KOPT-K1 (cell line): Measurements from ENCODE around the gene PLAGL2.

ENCODE experiments used
- H3K27ac ChIP-seq: fragments of 200-600 bp; sonication (generic); 2 replicates; pipeline ENCODE4 v1.5.1; 2016; ENCODE audit warnings: antibody characterized with exemption, mild to moderate bottlenecking, low read depth, low read length; ENCODE audit not compliant: poor library complexity, severe bottlenecking
- H3K36me3 ChIP-seq: fragments of 200-600 bp; sonication (generic); 2 replicates; pipeline ENCODE4 v1.5.1; 2017; ENCODE audit warnings: antibody characterized with exemption, mild to moderate bottlenecking, low read length, moderate library complexity; ENCODE audit not compliant: insufficient read depth
- H3K9me3 ChIP-seq: fragments of 200-600 bp; sonication (generic); 2 replicates; pipeline ENCODE4 v1.5.1; 2017; ENCODE audit warnings: antibody characterized with exemption, low read length, mild to moderate bottlenecking; ENCODE audit not compliant: insufficient read depth, poor library complexity, severe bottlenecking

PLAGL2 gene

GRCh38 chr20:32159766-32160221 is 47.7 kb downstream of the PLAGL2 start:
- H3K9me3 ChIP-seq: no peaks in the 10 kb centered on the region
- no peak overlapping the region for H3K27ac ChIP-seq
- peaks cover 96% of the 10 kb centered on the region for H3K36me3 ChIP-seq

GRCh38 chr20:32158943-32159660 is 48.4 kb downstream of the PLAGL2 start:
- peaks cover 96% of the 10 kb centered on the region for H3K36me3 ChIP-seq
- no peaks in the 10 kb centered on the region for H3K9me3 ChIP-seq
- H3K27ac ChIP-seq: no peak overlapping the region

GRCh38 chr20:32158351-32158750 is 49.2 kb downstream of the PLAGL2 start:
- Histone ChIP-seq H3K36me3 (peaks cover 96% of the 10 kb centered on the region), H3K27ac (no peak overlapping the region), H3K9me3 (no peaks in the 10 kb centered on the region)

GRCh38 chr20:32157611-32158010 is 49.9 kb downstream of the PLAGL2 start:
- H3K27ac ChIP-seq: no peak overlapping the region
- peaks cover 97% of the 10 kb centered on the region for H3K36me3 ChIP-seq
- no peaks in the 10 kb centered on the region for H3K9me3 ChIP-seq

GRCh38 chr20:32155017-32155981 is 52.2 kb downstream of the PLAGL2 start:
- Histone ChIP-seq H3K36me3 (peaks cover 95% of the 10 kb centered on the region), H3K27ac (no peak overlapping the region), H3K9me3 (no peaks in the 10 kb centered on the region)

- Histone ChIP-seq H3K27ac (no peak overlapping the region), H3K9me3 (no peaks in the 10 kb centered on the region), H3K36me3 (peaks cover 94% of the 10 kb centered on the region)
These were observed 53.8 kb downstream of the PLAGL2 start for GRCh38 chr20:32153771-32154170.

GRCh38 chr20:32153156-32153665 is 54.3 kb downstream of the PLAGL2 start:
- Histone ChIP-seq H3K27ac (no peak overlapping the region), H3K36me3 (peaks cover 95% of the 10 kb centered on the region), H3K9me3 (no peaks in the 10 kb centered on the region)

- Histone ChIP-seq H3K27ac (no peak overlapping the region), H3K36me3 (peaks cover 95% of the 10 kb centered on the region), H3K9me3 (no peaks in the 10 kb centered on the region)
These were observed 55.0 kb downstream of the PLAGL2 start for GRCh38 chr20:32152421-32153155.

GRCh38 chr20:32150291-32150848 is 57.2 kb downstream of the PLAGL2 start:
- peaks cover 96% of the 10 kb centered on the region for H3K36me3 ChIP-seq
- no peak overlapping the region for H3K27ac ChIP-seq
- H3K9me3 ChIP-seq: no peaks in the 10 kb centered on the region

- H3K9me3 ChIP-seq: no peaks in the 10 kb centered on the region
- peaks cover 96% of the 10 kb centered on the region for H3K36me3 ChIP-seq
- H3K27ac ChIP-seq: no peak overlapping the region
These were observed 57.9 kb downstream of the PLAGL2 start for GRCh38 chr20:32149566-32150170.

- Histone ChIP-seq H3K36me3 (peaks cover 99% of the 10 kb centered on the region), H3K27ac (no peak overlapping the region)
These were observed 62.5 kb downstream of the PLAGL2 start for GRCh38 chr20:32144898-32145662.

GRCh38 chr20:32142991-32143390 is 64.6 kb downstream of the PLAGL2 start:
- Histone ChIP-seq H3K27ac (no peak overlapping the region), H3K9me3 (no peaks in the 10 kb centered on the region), H3K36me3 (peaks cover 100% of the 10 kb centered on the region)

More at GRCh38 chr20:32144898-32145662, 62.5 kb downstream of the PLAGL2 start:
- H3K9me3 ChIP-seq: no peaks in the 10 kb centered on the region
